OCI-M1 (cell line): ENCODE results near the gene FBXW9.
"Not testable (repeated sequence)": the region's sequence is repeated elsewhere in the genome, so short reads cannot be mapped to it uniquely, and the experiment has no call there.

Source experiments
- DNase-seq: peaks from one replicate; lab custom pipeline; 2025; lab: John Stamatoyannopoulos, UW

The FBXW9 gene

GRCh38 chr19:12680034-12680433 lies 16.4 kb downstream of the FBXW9 start:
- DNase-seq, result no peak

GRCh38 chr19:12678039-12678438 lies 18.4 kb downstream of the FBXW9 start:
- DNase-seq, result not testable (repeated sequence)

DNA sequence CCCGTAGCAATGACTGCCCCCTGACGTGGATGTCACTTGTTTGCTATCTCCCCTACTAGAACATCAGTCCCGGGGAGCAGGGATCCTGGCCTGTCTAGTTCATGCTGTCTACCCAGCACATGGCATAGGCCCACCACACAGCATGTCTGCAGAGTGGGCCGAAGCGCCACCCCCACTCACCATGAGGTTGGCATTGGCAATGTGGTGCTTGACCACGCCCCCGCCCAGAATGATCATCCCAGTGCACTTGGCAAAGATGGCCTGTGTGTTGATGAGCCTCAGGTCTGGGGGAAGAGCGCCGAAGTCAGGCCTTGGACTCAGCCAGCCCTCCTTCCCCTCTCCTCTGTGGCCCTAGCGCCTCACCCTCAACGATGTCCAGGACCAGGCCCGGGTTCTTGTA lies 19.5 kb downstream of the FBXW9 start:
- no peak for DNase-seq

GRCh38 chr19:12676384-12676792 lies 20.0 kb downstream of the FBXW9 start:
- DNase-seq, result peak; percentile 75

DNA sequence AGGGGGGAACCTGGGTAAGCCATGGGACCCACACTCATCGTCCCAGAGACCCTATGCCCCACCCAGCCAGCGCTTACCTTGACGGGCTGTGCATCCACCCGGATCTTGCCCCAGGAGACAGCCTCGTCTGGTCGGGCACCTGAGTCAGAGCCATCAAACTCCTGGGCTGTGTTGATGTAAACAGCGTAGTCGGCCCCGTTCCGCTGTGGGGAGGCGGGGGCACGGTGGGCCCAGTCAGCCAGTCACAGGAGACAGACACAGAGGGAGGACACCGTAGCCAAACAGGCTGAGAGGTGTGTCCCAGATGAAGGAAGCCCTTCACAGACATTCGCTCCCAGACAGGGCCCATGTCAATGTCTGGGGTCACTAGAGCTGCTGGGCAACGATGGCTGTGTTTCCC lies 20.5 kb downstream of the FBXW9 start:
- DNase-seq, result no peak

- DNase-seq, result no peak
Measured at GRCh38 chr19:12675399-12675798, 21.0 kb downstream of the FBXW9 start.

DNA sequence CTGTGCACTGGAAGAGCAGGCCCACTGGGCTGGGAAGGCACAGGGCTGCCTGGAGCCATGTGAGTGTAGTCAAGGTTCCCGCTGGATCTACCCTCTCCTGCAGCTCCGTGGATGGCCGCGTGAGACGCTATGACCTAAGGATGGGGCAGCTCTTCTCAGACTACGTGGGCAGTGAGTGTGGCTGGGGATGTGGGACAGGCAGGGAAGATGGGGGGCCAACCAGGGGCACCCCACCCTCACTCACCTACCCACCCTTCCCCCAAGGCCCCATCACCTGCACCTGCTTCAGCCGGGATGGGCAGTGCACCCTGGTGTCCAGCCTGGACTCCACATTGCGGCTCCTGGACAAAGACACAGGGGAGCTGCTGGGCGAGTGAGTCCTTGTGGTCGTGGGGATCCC lies 23.7 kb downstream of the FBXW9 start:
- no peak for DNase-seq

DNA sequence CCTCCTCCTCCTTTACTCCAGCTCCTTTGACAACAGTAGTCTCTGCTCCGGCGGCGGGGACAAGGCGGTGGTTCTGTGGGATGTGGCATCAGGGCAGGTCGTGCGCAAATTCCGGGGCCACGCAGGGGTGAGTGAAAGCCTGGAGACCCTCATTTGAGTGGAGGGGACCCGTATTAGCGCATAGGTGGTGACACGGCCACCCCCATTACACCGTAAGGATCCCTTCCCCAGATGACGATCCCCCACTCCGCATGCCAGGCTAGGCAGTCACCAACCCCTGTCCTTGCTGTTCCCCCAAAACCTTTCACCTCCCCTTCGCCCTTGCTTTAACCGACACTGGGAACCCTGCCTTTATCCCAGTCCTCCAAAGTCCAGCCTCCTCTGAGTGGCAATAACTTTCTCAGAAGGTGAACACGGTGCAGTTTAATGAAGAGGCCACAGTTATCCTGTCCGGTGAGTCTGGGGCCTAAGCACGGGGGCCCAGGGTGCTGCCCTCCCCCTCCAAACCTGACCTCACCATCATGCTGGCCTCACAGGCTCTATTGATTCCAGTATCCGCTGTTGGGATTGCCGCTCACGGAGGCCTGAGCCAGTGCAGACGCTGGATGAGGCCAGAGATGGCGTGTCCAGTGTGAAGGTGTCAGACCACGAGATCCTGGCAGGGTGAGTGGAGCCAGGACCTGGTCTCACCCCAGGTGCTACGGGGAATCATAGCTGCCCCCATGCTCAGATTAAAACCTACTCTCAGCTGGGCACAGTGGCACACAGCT lies 26.1 kb downstream of the FBXW9 start:
- no peak for DNase-seq

GRCh38 chr19:12669270-12670158 lies 26.9 kb downstream of the FBXW9 start:
- DNase-seq, result peak; percentile 78

DNA sequence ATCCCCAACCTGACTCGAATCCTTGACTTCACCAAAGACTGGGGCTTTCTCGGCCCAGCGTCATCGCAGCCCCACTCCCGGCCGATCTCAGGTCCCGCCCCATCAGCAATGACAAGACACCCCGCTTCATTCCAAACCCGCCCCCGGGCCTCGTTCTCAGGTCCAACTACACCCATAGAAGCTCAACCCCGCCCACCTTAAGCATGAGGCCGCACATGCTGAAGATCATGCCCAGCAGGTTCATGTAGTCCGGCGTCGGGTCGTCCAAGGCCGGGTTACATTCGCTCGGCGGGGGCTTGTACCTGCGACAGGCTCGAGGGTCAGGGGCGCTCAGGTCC lies 27.5 kb downstream of the FBXW9 start:
- DNase-seq, result peak; percentile 55

DNA sequence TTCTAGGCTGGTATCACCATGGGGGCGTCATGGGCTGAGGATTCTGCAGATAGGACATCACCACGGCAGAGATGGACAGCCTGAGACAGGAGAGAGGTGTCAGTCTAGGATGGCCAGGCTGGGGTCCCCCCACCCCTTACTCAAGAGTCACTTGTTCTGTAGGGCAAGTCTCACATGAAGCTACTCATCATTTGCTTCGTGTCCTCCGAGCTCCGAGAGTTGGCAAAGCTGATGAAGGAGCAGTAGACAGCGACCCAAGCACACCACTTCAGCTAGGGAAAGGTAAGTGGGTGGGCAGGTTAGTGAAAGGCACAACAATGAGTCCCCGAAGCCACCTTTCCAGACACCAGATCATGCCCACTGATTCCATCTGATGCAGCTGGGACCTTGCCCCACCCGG lies 28.1 kb downstream of the FBXW9 start:
- no peak for DNase-seq

GRCh38 chr19:12667731-12668302 lies 28.6 kb downstream of the FBXW9 start:
- no peak for DNase-seq

GRCh38 chr19:12666265-12667048 lies 30.0 kb downstream of the FBXW9 start, which contains the start of the genes MAN2B1 and WDR83:
TSS of gene MAN2B1 (minus strand) at chr19:12666742. CDS start at chr19:12666701, 41 bp downstream.
TSS of gene WDR83 (plus strand) at chr19:12666807. CDS start at chr19:12669791, 2,984 bp downstream.
- DNase-seq, result peak; percentile 77

- no peak for DNase-seq
Measured at GRCh38 chr19:12665671-12666264, 30.7 kb downstream of the FBXW9 start.

- no peak for DNase-seq
Measured at GRCh38 chr19:12665281-12665573, 31.2 kb downstream of the FBXW9 start.

DNA sequence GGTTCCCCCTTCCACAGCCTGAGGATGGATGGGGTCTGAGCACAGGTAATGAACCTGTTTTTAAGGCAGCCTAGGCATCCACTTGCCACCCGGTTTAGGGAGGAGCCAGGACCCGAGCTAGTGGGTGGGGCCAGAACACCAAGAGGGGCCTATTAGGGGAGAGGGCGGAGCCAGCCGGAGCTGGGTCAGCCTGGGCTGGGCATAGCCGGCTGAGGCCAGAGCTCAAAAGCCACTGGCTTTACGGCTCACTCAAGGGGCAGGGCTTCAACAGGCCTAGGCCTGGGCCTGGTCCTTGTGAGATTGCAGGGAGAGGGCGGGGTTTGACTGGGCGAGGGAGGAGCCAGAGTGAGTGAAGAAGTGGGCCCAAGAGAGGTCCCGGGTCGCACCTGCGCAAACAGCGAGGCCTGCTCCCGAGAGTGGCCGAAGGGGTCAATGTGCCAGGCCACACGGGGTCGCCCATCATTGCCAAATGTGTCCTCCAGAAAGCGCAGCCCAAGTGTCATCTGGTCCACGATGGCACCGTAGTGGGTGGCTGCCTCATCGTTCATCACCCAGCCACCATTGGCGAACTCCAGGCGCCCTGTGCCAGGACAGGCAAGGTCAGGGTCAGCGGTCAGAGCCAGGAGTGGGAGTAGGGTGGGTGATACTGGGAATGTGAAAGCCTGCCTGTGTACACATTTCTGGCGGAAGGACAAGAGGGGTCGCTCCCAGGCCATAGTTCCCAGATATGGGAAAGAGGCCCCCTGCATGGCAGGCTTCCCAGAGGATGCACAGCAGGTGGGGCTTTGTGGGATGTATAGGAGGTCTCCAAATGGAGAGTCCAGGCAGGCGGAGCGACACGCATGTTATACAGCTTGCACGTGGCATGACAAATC lies 31.8 kb downstream of the FBXW9 start:
- no peak for DNase-seq

DNA sequence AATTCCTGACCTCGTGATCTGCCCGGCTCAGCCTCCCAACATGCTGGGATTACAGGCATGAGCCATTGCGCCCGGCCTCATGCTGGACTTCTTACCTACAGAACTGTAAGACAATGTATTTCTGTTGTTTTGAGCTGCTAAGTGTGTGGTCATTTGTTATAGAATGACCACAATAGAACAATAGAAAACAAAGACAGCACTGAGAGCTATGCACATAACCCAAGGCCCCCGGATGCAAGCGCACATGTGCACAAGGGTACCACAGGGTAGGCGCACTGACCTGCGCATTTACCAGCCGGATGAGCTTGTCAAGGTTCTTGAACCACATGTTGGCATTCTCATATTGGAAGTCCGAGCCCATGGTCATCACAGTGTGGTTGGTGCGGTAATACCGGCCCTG lies 35.5 kb downstream of the FBXW9 start:
- DNase-seq, result no peak

DNA sequence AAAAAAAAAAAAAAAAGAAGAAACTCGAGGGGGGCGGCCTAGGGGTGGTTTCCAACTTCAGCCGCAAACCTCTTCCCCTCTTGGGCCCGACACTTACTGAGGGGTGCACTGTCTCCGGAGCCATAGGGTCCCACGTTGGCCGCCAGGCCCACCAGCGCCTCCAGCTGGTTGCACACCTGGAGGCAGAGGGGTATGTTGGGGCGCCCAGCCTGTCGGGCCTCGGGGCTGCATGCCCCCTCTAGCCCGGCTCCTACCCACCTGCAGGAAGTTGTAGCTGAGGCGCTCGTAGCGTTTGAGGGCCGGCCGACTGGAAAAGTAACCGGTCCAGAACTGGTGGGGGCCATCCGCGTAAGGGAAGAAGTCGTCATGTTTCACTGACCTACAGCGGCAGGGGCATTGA lies 38.5 kb downstream of the FBXW9 start:
- DNase-seq, result no peak

DNA sequence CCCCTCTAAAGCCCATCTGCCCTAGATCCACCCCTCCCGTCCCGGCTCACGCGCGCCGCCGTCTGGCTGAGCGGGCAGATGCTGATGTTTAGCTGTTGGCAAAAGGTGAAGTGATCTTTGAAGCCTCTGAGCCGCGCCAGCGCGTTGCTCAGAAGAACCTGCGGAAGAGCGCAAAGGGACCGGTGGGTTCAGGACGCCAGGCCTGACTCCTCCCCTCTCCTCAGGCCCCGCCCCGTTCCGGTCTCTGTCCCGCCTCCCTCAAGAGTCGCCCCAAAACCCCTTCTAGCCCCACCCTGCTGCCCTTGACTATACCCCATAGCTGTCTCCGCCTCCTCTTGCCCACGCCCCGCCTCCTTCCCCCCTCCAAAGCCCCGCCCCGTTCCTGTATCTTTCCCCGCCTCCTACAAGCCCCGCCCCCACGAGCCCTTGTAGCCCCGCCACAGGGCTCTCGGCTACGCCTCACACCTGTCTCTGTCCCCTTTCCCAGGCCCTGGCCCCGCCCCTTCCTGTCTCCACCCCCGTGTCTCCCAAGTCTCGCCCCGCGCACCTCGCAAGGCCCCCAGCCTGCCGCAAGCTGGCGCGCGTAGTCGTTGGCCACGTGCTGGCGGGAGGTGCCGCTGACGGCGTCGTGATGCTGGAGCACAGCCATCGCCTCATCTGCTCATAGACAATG lies 39.4 kb downstream of the FBXW9 start:
- no peak for DNase-seq

DNA sequence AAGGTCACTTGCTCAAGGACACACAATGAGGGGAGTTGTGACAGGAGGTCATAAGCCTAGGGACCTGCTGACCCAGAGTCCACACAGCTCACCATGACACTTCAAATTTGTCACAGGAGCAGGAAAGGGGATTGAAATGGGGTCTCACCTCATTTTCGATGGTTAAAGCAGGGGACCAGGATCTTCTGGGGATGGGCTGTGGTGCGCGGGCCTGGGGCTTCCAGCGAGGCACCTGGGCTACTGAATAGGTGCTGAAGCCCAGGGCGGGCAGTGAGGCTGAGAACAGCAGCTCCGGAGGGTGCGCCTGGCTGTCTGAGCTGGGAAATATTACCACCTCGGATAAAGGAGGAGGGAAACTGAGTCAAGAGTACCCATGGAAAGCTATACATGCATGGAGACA lies 40.9 kb downstream of the FBXW9 start:
- no peak for DNase-seq
